ENCODE data around the gene SAMD4A. TPM values are rescaled to one million over a fixed set of nuclear protein-coding genes. Genes with fewer than 3 reads are reported as not detected.

SAMD4A gene
- total RNA-seq, 1 experiment from 2014 or later = 9.6 TPM

DNA sequence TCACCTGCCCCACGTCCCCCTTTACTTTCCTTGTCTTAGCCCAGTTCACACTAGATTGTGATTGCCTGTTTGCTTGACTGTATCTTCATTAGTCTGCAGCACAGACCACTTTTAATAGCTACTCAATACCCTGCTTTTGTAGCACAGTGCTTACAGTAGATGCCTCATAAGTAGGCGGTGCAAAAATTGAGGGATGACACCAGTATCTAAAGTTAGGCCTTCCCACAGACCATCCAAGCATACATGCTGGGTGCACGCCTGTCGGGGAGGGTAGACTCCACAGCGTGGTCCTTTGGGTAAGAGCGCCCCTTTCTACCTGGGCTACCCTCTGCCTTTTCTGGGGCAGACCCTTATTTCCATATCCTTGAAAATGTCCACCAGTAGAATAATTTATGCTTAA, 194.9 kb downstream of the SAMD4A start:
- no CpG with 5 or more reads among the region's 6 CpGs for WGBS (ENCODE audit: extremely low coverage, insufficient read length, low lambda C conversion rate)
- Histone ChIP-seq H2BK12ac (ENCODE audit: insufficient read length, low read depth, low read length) (no peak overlapping the region), H4K20me1 (ENCODE audit: control insufficient read depth, insufficient read depth, insufficient read length) (no peaks in the 10 kb centered on the region), H3K14ac (ENCODE audit: insufficient read depth, low read length) (no peak overlapping the region), H3K23ac (ENCODE audit: insufficient read length, low read depth, low read length) (no peak overlapping the region), H3K18ac (ENCODE audit: insufficient read length, low read depth, low read length) (no peak overlapping the region), H3K56ac (ENCODE audit: insufficient read length, low read depth, low read length) (no peak overlapping the region), H3K4ac (ENCODE audit: low read depth, low read length) (no peak overlapping the region), H3K23me2 (ENCODE audit: insufficient read length, low read depth, low read length, poor library complexity, severe bottlenecking) (no peaks in the 10 kb centered on the region), H3K79me2 (ENCODE audit: insufficient read depth, low read length) (no peaks in the 10 kb centered on the region), H3K79me1 (ENCODE audit: insufficient read depth, low read depth, low read length, poor library complexity, severe bottlenecking) (no peaks in the 10 kb centered on the region), H3K27me3 (ENCODE audit: insufficient read depth, low read length) (no peaks in the 10 kb centered on the region), H2BK15ac (ENCODE audit: low read depth, low read length) (no peak overlapping the region), H3K27ac (ENCODE audit: insufficient read length, low read depth, low read length) (no peak overlapping the region), H2AFZ (ENCODE audit: low read length) (no peak overlapping the region), H3K4me1 (ENCODE audit: insufficient read depth, low read length) (no peaks in the 10 kb centered on the region), H3K9ac (ENCODE audit: extremely low read depth, insufficient read length, low read length) (no peak overlapping the region), H2BK5ac (ENCODE audit: insufficient read length, low read length) (no peak overlapping the region), H3K4me2 (ENCODE audit: insufficient read depth, insufficient read length, low read length) (no peak overlapping the region), H4K91ac (ENCODE audit: insufficient read length, low read depth, low read length) (no peak overlapping the region), H4K8ac (replicated peaks; ENCODE audit: insufficient read length, low read depth, low read length) (no peak overlapping the region), H2AK5ac (ENCODE audit: insufficient read length, low read length) (no peak overlapping the region), H2BK20ac (ENCODE audit: low read depth, low read length, poor library complexity, severe bottlenecking) (no peak overlapping the region), H3K9me3 (ENCODE audit: control insufficient read depth, low read depth, low read length) (no peaks in the 10 kb centered on the region), H4K5ac (ENCODE audit: insufficient read length, low read depth, low read length) (no peak overlapping the region), H2BK120ac (ENCODE audit: low read depth, low read length, poor library complexity, severe bottlenecking) (no peak overlapping the region), H3T11ph (ENCODE audit: low read length) (no peak overlapping the region)
- Mint-ChIP-seq H3K27ac (peak overlapping the region in 1 of 3 experiments; percentile 66; a peak in 1 of 7 replicates), H3K4me1 (no peaks in the 10 kb centered on the region; a peak in 1 of 4 replicates), H3K4me3 (no peak overlapping the region), H3K27me3 (ENCODE audit: low read depth) (no peaks in the 10 kb centered on the region), H3K36me3 (ENCODE audit: insufficient read depth in 1 of 3, low read depth in 3 of 3) (peaks cover 0 to 10% (median 0%) of the 10 kb centered on the region in 3 experiments; a peak in 2 of 7 replicates), H3K9me3 (no peaks in the 10 kb centered on the region)
- no peak for DNase-seq
- TF ChIP-seq, protein P1, sequence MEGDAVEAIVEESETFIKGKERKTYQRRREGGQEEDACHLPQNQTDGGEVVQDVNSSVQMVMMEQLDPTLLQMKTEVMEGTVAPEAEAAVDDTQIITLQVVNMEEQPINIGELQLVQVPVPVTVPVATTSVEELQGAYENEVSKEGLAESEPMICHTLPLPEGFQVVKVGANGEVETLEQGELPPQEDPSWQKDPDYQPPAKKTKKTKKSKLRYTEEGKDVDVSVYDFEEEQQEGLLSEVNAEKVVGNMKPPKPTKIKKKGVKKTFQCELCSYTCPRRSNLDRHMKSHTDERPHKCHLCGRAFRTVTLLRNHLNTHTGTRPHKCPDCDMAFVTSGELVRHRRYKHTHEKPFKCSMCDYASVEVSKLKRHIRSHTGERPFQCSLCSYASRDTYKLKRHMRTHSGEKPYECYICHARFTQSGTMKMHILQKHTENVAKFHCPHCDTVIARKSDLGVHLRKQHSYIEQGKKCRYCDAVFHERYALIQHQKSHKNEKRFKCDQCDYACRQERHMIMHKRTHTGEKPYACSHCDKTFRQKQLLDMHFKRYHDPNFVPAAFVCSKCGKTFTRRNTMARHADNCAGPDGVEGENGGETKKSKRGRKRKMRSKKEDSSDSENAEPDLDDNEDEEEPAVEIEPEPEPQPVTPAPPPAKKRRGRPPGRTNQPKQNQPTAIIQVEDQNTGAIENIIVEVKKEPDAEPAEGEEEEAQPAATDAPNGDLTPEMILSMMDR (conservative IDR thresholded peaks at IDR 0.05) = no peak
